ENCODE measurements around the gene PRKN.

GRCh38 chr6:161676586-161676985, 1051.0 kb downstream of the PRKN start:
- TF ChIP-seq EZH2 (IDR thresholded peaks at IDR 0.05; ENCODE audit: borderline replicate concordance, low read depth, low read length, poor library complexity, severe bottlenecking) = no peak
- no peak for TF ChIP-seq CTCF (conservative IDR thresholded peaks at IDR 0.05; ENCODE audit: low read depth, low read length)

All from A673 (cell line).